ENCODE data around the gene CHST15. TPM values are rescaled to one million over a fixed set of nuclear protein-coding genes. Genes with fewer than 3 reads are reported as not detected.

The CHST15 gene
- total RNA-seq, 4 donors from 2014 or later = 4.0 to 23.0 (median 13.8) TPM

GRCh38 chr10:124130198-124130900 is 37.0 kb upstream of the CHST15 start:
- 79 to 85% methylated on average over 4 to 5 of the region's 7 CpGs for WGBS, 2 donors
- Histone ChIP-seq H3K9me3 (no peaks in the 10 kb centered on the region), H3K36me3 (no peaks in the 10 kb centered on the region), H3K4me1 (no peaks in the 10 kb centered on the region), H3K4me3 (no peak overlapping the region), H3K27ac (no peak overlapping the region), H3K27me3 (peaks cover 0 to 8% (median 0%) of the 10 kb centered on the region in 4 donors)
- no peak for DNase-seq
- TF ChIP-seq POLR2A (IDR thresholded peaks at IDR 0.05) = no peak
- TF ChIP-seq, protein P1, sequence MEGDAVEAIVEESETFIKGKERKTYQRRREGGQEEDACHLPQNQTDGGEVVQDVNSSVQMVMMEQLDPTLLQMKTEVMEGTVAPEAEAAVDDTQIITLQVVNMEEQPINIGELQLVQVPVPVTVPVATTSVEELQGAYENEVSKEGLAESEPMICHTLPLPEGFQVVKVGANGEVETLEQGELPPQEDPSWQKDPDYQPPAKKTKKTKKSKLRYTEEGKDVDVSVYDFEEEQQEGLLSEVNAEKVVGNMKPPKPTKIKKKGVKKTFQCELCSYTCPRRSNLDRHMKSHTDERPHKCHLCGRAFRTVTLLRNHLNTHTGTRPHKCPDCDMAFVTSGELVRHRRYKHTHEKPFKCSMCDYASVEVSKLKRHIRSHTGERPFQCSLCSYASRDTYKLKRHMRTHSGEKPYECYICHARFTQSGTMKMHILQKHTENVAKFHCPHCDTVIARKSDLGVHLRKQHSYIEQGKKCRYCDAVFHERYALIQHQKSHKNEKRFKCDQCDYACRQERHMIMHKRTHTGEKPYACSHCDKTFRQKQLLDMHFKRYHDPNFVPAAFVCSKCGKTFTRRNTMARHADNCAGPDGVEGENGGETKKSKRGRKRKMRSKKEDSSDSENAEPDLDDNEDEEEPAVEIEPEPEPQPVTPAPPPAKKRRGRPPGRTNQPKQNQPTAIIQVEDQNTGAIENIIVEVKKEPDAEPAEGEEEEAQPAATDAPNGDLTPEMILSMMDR (IDR thresholded peaks at IDR 0.05) = no peak
- intact Hi-C loops (cut with DNase I) = no loop called here

- Histone ChIP-seq H3K27ac (no peak overlapping the region), H3K4me1 (no peaks in the 10 kb centered on the region), H3K9me3 (no peaks in the 10 kb centered on the region), H3K4me3 (no peak overlapping the region), H3K27me3 (peaks cover 0 to 8% (median 0%) of the 10 kb centered on the region in 4 donors), H3K36me3 (no peaks in the 10 kb centered on the region)
- intact Hi-C loops (cut with DNase I) = no loop called here
- no peak for DNase-seq
- 80 to 84% methylated on average over 1 to 4 of the region's 5 CpGs for WGBS, 2 donors
- TF ChIP-seq, protein P1 (IDR thresholded peaks at IDR 0.05) = no peak
- no peak for TF ChIP-seq POLR2A (IDR thresholded peaks at IDR 0.05)
These were observed 36.1 kb upstream of the CHST15 start for GRCh38 chr10:124129471-124129870.

DNA sequence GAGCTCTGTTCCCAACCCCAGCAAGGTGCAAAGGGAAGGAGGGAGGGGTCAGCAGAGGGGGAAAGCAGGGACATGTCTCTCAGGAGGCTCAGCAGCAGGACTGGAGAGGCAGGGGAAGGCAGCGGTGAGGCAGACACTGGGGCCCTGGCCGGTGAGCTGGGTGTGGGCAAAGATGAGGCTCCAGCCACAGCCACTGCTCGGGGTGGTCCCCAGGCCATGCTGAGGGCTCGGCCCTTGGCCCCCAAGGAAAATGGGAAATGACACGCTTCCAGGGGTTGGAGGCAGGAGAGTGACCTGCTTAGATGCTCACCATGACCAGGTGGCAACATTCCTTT is 35.4 kb upstream of the CHST15 start:
- WGBS, 2 donors = 93% methylated on average over 5 of the region's 5 CpGs
- Histone ChIP-seq H3K4me1 (no peaks in the 10 kb centered on the region), H3K27ac (no peak overlapping the region), H3K4me3 (no peak overlapping the region), H3K9me3 (no peaks in the 10 kb centered on the region), H3K27me3 (peaks cover 0 to 2% (median 0%) of the 10 kb centered on the region in 4 donors), H3K36me3 (no peaks in the 10 kb centered on the region)
- no peak for DNase-seq
- TF ChIP-seq, protein P1 (IDR thresholded peaks at IDR 0.05) = no peak
- TF ChIP-seq POLR2A (IDR thresholded peaks at IDR 0.05) = no peak
- intact Hi-C loops (cut with DNase I) = no loop called here

DNA sequence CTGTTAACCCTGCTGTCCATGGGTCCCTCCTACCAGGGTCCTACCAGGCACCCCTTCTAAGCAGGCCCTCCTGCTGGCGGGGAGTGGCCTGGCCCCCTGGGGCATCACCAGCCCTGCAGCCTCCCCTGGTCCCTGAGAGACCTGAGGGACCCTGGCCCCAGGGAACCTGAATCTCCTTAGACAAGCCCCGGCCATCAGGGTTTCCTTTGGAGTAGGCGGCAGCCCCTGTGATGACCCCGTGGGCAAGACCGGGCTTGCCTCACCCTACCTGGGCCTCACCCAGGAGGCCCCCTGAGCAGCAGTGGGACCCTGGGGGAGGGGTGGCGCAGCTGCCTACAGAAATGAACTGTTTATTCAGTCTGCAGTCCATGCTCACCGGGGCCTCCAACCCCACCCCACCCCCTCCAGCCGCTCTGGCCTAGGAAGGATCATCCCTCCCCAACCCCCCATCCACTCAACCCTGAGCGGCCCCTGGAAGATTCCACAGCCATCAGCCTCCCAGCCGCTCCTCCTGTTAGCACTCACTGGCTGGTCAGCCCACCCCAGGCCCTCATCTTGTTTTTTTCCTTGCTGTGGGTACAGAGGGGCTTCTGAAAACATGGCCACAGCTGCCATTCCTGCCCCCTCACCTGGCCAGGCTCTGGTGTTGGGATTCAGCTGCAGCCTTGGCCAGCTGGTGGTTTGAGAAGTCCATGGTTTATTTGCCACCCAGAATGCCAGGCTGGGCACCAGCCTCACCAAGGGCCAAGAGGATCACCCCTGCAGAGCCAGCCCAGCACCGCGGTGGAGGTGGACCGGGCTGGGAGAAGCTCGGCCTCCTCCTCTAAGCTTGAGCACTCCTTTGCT is 34.8 kb upstream of the CHST15 start:
- H3K9me3 ChIP-seq = no peaks in the 10 kb centered on the region
- no peaks in the 10 kb centered on the region for H3K4me1 ChIP-seq
- no peak overlapping the region for H3K4me3 ChIP-seq
- intact Hi-C loops (cut with DNase I) = no loop called here
- DNase-seq = no peak
- H3K36me3 ChIP-seq = no peaks in the 10 kb centered on the region
- no peak for TF ChIP-seq POLR2A (IDR thresholded peaks at IDR 0.05)
- TF ChIP-seq, protein P1 (IDR thresholded peaks at IDR 0.05) = no peak
- H3K27ac ChIP-seq = no peak overlapping the region
- H3K27me3 ChIP-seq = no peaks in the 10 kb centered on the region
- 70 to 92% methylated on average over 2 of the region's 14 CpGs for WGBS, 2 donors

DNA sequence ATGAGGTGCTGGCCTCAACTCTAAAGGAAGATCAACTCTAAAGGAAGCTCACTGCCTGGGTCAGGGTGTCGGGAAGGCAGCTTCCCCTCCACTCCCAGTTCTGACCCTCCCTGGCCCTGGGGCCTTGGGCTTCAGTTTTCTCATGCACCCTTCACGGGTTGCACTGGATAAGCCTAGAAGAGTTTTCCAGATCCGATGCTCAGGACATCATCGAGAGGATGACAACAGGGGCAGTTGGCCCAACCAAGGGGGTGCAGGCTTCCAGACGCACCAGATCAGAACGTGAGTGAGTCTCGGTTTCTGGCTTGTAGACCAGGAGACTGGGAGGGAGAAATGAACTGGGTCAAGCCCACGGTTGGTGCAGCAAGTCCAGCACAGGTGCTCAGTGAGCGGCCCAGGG is 34.2 kb upstream of the CHST15 start:
- H3K4me3 ChIP-seq = no peak overlapping the region
- H3K27me3 ChIP-seq = no peaks in the 10 kb centered on the region
- no peak overlapping the region for H3K27ac ChIP-seq
- no peaks in the 10 kb centered on the region for H3K9me3 ChIP-seq
- H3K4me1 ChIP-seq = no peaks in the 10 kb centered on the region
- no peaks in the 10 kb centered on the region for H3K36me3 ChIP-seq
- WGBS, 2 donors = 83% methylated on average over 1 of the region's 9 CpGs; no CpG with 5 or more reads in 1 of the 2 donors
- DNase-seq = no peak
- intact Hi-C loops (cut with DNase I) = no loop called here
- TF ChIP-seq, protein P1 (IDR thresholded peaks at IDR 0.05) = no peak
- no peak for TF ChIP-seq POLR2A (IDR thresholded peaks at IDR 0.05)
